Loucy (cell line): ENCODE data around the gene MAP3K7CL.

ENCODE experiments used
- H2AFZ ChIP-seq: fragments of 200-600 bp; sonication (generic); 2 replicates; pipeline ENCODE4 v1.6.0; 2016; ENCODE audit warnings: antibody characterized with exemption, mild to moderate bottlenecking, low read length, moderate library complexity
- H3F3A ChIP-seq: fragments of 200-600 bp; 2 replicates; pipeline ENCODE4 v1.6.0; 2016; ENCODE audit warnings: antibody characterized with exemption, low read depth, mild to moderate bottlenecking
- H3K27me3 ChIP-seq: fragments of 200-600 bp; sonication (generic); 2 replicates; pipeline ENCODE4 v1.6.1; 2014; ENCODE audit warnings: low read length, mild to moderate bottlenecking; ENCODE audit not compliant: insufficient read depth, poor library complexity, severe bottlenecking
- H3K36me3 ChIP-seq: fragments of 200-600 bp; sonication (generic); 2 replicates; pipeline ENCODE4 v1.6.1; 2016; ENCODE audit warnings: low read length; ENCODE audit not compliant: insufficient read depth
- H3K4me1 ChIP-seq: fragments of 200-600 bp; sonication (generic); 2 replicates; pipeline ENCODE4 v1.5.1; 2014; ENCODE audit warnings: low read length, mild to moderate bottlenecking; ENCODE audit not compliant: insufficient read depth, poor library complexity, severe bottlenecking
- H3K4me2 ChIP-seq: fragments of 200-600 bp; sonication (generic); 2 replicates; pipeline ENCODE4 v1.6.0; 2014; ENCODE audit warnings: antibody characterized with exemption, low read length, low read depth, mild to moderate bottlenecking; ENCODE audit not compliant: poor library complexity, severe bottlenecking
- H3K4me3 ChIP-seq: fragments of 200-600 bp; sonication (generic); 2 replicates; pipeline ENCODE4 v1.5.1; 2014; ENCODE audit warnings: low read length, mild to moderate bottlenecking, mixed read lengths; ENCODE audit not compliant: poor library complexity, severe bottlenecking
- H3K79me2 ChIP-seq: fragments of 200-600 bp; sonication (generic); 2 replicates; pipeline ENCODE4 v1.6.1; 2014; ENCODE audit warnings: low read length; ENCODE audit not compliant: insufficient read depth
- H3K9ac ChIP-seq: fragments of 200-600 bp; sonication (generic); 2 replicates; pipeline ENCODE4 v1.6.0; 2014; ENCODE audit warnings: mild to moderate bottlenecking, low read depth, low read length, moderate library complexity; ENCODE audit not compliant: poor library complexity, severe bottlenecking
- H3K9me2 ChIP-seq: fragments of 200-600 bp; sonication (generic); replicated peaks from 2 replicates; pipeline ENCODE4 v1.6.1; 2016; ENCODE audit warnings: low read depth, low read length, mixed read lengths
- H3K9me3 ChIP-seq: fragments of 200-600 bp; sonication (generic); 2 replicates; pipeline ENCODE4 v1.6.1; 2014; ENCODE audit warnings: mild to moderate bottlenecking, antibody characterized with exemption, low read length, low read depth; ENCODE audit not compliant: insufficient read depth
- H4K20me1 ChIP-seq: fragments of 200-600 bp; sonication (generic); 2 replicates; pipeline ENCODE4 v1.6.0; 2014; ENCODE audit warnings: antibody characterized with exemption, low read length, mild to moderate bottlenecking; ENCODE audit not compliant: insufficient read depth, poor library complexity, severe bottlenecking
- EZH2phosphoT487 ChIP-seq: fragments of 200-600 bp; IDR thresholded peaks from 2 replicates; pipeline ENCODE4 v1.6.1; 2018; ENCODE audit warnings: antibody characterized with exemption, mild to moderate bottlenecking, moderate library complexity, borderline replicate concordance
- TF ChIP-seq, protein P1 (sequence below): fragments of 200-600 bp; sonication (generic); conservative IDR thresholded peaks from 2 replicates; pipeline ENCODE4 v1.5.1; 2014; ENCODE audit warnings: mild to moderate bottlenecking, antibody characterized with exemption, low read length

MAP3K7CL gene

DNA sequence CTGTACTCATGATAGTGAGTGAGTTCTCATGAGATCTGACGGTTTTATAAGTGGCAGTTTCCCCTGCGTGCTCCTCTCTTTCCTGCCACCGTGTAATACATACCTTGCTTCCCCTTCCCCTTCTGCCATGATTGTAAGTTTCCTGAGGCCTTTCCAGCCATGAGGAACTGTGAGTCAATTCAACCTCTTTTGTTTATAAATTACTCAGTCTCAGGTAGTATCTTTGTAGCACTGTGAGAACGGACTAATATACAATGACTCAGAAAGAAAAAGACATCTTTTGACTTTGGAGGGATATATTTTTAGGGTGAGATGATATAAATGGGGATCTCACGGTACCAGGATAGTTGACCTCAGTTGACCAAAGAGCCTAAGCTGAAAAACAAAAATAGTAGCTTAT, 93.6 kb downstream of the MAP3K7CL start:
- Histone ChIP-seq H3K4me2 (no peak overlapping the region), H4K20me1 (no peaks in the 10 kb centered on the region)
- no peak for TF ChIP-seq EZH2phosphoT487
- TF ChIP-seq, protein P1, sequence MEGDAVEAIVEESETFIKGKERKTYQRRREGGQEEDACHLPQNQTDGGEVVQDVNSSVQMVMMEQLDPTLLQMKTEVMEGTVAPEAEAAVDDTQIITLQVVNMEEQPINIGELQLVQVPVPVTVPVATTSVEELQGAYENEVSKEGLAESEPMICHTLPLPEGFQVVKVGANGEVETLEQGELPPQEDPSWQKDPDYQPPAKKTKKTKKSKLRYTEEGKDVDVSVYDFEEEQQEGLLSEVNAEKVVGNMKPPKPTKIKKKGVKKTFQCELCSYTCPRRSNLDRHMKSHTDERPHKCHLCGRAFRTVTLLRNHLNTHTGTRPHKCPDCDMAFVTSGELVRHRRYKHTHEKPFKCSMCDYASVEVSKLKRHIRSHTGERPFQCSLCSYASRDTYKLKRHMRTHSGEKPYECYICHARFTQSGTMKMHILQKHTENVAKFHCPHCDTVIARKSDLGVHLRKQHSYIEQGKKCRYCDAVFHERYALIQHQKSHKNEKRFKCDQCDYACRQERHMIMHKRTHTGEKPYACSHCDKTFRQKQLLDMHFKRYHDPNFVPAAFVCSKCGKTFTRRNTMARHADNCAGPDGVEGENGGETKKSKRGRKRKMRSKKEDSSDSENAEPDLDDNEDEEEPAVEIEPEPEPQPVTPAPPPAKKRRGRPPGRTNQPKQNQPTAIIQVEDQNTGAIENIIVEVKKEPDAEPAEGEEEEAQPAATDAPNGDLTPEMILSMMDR, result no peak

More for the DNA sequence above, 93.6 kb downstream of the MAP3K7CL start:
- no peaks in the 10 kb centered on the region for H3K9me2 ChIP-seq
- no peaks in the 10 kb centered on the region for H3K36me3 ChIP-seq
- H3K27me3 ChIP-seq, result peaks cover 7% of the 10 kb centered on the region
- no peak overlapping the region for H2AFZ ChIP-seq
- H3F3A ChIP-seq, result no peaks in the 10 kb centered on the region
- H3K4me1 ChIP-seq, result no peaks in the 10 kb centered on the region
- no peaks in the 10 kb centered on the region for H3K79me2 ChIP-seq
- no peak overlapping the region for H3K4me3 ChIP-seq
- no peaks in the 10 kb centered on the region for H3K9me3 ChIP-seq
- H3K9ac ChIP-seq, result no peak overlapping the region
